Activated CD8-positive, alpha-beta memory T cell treated with anti-CD3 and anti-CD28 coated beads, Interleukin-2, amount 50 U/mL, for 1 hour (primary cell): ENCODE results near the gene DCLK1.
"Not testable (repeated sequence)": the region's sequence is repeated elsewhere in the genome, so short reads cannot be mapped to it uniquely, and the experiment has no call there.

Source experiments
- DNase-seq: peaks from one replicate; pipeline ENCODE4 v3.0.0-alpha.2; 2020; ENCODE audit errors: extremely low read depth

DCLK1 gene

GRCh38 chr13:35984776-35985453 lies 146.3 kb downstream of the DCLK1 start:
- DNase-seq, result no peak

- no peak for DNase-seq
These were observed 146.9 kb downstream of the DCLK1 start for GRCh38 chr13:35984287-35984686.

GRCh38 chr13:35983703-35984102 lies 147.5 kb downstream of the DCLK1 start:
- DNase-seq, result not testable (repeated sequence)

- no peak for DNase-seq
These were observed 148.0 kb downstream of the DCLK1 start for GRCh38 chr13:35983206-35983605.

- DNase-seq, result no peak
These were observed 151.7 kb downstream of the DCLK1 start for GRCh38 chr13:35979361-35979951.

GRCh38 chr13:35978607-35979316 lies 152.4 kb downstream of the DCLK1 start:
- DNase-seq, result no peak

GRCh38 chr13:35977060-35977459 lies 154.1 kb downstream of the DCLK1 start:
- DNase-seq, result no peak

GRCh38 chr13:35976126-35976525 lies 155.1 kb downstream of the DCLK1 start:
- DNase-seq, result no peak

GRCh38 chr13:35966951-35967350 lies 164.2 kb downstream of the DCLK1 start:
- not testable (repeated sequence) for DNase-seq

- no peak for DNase-seq
These were observed 165.2 kb downstream of the DCLK1 start for GRCh38 chr13:35966024-35966423.

- DNase-seq, result no peak
These were observed 165.8 kb downstream of the DCLK1 start for GRCh38 chr13:35965226-35965927.

- no peak for DNase-seq
These were observed 166.4 kb downstream of the DCLK1 start for GRCh38 chr13:35964863-35965180.

- DNase-seq, result no peak
These were observed 166.9 kb downstream of the DCLK1 start for GRCh38 chr13:35964011-35964862.

GRCh38 chr13:35961461-35962220 lies 169.5 kb downstream of the DCLK1 start:
- DNase-seq, result no peak

- no peak for DNase-seq
These were observed 170.2 kb downstream of the DCLK1 start for GRCh38 chr13:35961002-35961401.

GRCh38 chr13:35957996-35958395 lies 173.2 kb downstream of the DCLK1 start:
- DNase-seq, result no peak

- no peak for DNase-seq
These were observed 173.9 kb downstream of the DCLK1 start for GRCh38 chr13:35957241-35957731.

- DNase-seq, result no peak
These were observed 175.1 kb downstream of the DCLK1 start for GRCh38 chr13:35956074-35956473.

- DNase-seq, result no peak
These were observed 177.0 kb downstream of the DCLK1 start for GRCh38 chr13:35954207-35954560.

- no peak for DNase-seq
These were observed 177.5 kb downstream of the DCLK1 start for GRCh38 chr13:35953537-35954206.
